Panc1 (cell line): Measurements from ENCODE around the gene TBC1D16.

ENCODE experiments used
- POLR2AphosphoS5 ChIP-seq: IDR thresholded peaks from 2 replicates; pipeline ENCODE4 v1.6.1; 2012; ENCODE audit warnings: mild to moderate bottlenecking, low read depth, low read length, moderate library complexity
- SIN3A ChIP-seq: IDR thresholded peaks from 2 replicates; pipeline ENCODE4 v1.6.1; 2012; ENCODE audit warnings: low read depth, mild to moderate bottlenecking, low read length, moderate library complexity, borderline replicate concordance; ENCODE audit not compliant: insufficient read depth
- TCF7L2 ChIP-seq: IDR thresholded peaks from 2 replicates; pipeline ENCODE4 v1.6.1; 2011; ENCODE audit warnings: mild to moderate bottlenecking, low read depth, low read length, inconsistent platforms
- TF ChIP-seq, protein P1 (sequence below): fragments of 450-650 bp; IDR thresholded peaks from 2 replicates; pipeline ENCODE4 v1.5.1; 2017; ENCODE audit warnings: mild to moderate bottlenecking

- TF ChIP-seq, protein P1, sequence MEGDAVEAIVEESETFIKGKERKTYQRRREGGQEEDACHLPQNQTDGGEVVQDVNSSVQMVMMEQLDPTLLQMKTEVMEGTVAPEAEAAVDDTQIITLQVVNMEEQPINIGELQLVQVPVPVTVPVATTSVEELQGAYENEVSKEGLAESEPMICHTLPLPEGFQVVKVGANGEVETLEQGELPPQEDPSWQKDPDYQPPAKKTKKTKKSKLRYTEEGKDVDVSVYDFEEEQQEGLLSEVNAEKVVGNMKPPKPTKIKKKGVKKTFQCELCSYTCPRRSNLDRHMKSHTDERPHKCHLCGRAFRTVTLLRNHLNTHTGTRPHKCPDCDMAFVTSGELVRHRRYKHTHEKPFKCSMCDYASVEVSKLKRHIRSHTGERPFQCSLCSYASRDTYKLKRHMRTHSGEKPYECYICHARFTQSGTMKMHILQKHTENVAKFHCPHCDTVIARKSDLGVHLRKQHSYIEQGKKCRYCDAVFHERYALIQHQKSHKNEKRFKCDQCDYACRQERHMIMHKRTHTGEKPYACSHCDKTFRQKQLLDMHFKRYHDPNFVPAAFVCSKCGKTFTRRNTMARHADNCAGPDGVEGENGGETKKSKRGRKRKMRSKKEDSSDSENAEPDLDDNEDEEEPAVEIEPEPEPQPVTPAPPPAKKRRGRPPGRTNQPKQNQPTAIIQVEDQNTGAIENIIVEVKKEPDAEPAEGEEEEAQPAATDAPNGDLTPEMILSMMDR: no peak
- TF ChIP-seq POLR2AphosphoS5 (no peak), SIN3A (no peak), TCF7L2 (no peak)
These were observed 92.9 kb downstream of the TBC1D16 start for GRCh38 chr17:79942591-79943346.
